OCI-M1 (cell line): ENCODE results near the gene IQCC.

ENCODE experiments used
- DNase-seq: peaks from one replicate; lab custom pipeline; 2025; lab: John Stamatoyannopoulos, UW

Gene IQCC

DNA sequence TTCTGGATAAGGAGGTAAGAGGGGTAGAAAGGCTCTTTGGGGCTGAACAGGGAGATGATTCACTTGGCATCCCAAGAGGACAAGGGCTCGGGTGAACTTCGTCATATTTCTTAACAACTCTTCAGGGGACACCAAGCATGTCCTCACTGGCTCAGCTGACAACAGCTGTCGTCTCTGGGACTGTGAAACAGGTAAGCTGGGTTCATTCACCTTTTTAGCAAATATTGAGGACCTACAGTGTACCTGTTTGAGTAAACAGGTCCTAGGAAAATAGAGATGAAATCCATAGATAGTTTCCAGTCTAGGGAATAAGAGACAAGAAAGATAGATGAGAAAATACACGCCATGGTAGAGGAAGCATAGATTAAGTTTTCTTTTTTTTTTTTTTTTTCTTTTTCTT is 18.8 kb downstream of the IQCC start:
- no peak for DNase-seq

DNA sequence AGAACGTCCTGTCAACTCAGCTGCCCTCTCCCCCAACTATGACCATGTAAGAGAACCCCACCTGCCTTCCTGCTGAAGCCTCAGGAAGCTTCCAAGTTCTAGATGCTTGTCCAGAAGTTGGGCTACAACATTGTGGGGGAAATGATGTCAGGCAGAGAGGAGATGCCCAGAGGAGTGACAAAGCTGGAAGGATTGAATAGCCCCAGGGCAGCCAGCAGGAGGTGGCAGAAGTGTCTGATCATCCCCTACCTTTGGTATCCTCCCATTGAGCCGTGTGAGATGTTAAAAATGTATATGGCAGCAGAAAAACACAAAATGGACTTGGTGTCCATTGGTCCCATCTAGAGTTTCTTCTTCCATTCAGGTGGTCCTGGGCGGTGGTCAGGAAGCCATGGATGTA is 23.3 kb downstream of the IQCC start:
- no peak for DNase-seq

DNA sequence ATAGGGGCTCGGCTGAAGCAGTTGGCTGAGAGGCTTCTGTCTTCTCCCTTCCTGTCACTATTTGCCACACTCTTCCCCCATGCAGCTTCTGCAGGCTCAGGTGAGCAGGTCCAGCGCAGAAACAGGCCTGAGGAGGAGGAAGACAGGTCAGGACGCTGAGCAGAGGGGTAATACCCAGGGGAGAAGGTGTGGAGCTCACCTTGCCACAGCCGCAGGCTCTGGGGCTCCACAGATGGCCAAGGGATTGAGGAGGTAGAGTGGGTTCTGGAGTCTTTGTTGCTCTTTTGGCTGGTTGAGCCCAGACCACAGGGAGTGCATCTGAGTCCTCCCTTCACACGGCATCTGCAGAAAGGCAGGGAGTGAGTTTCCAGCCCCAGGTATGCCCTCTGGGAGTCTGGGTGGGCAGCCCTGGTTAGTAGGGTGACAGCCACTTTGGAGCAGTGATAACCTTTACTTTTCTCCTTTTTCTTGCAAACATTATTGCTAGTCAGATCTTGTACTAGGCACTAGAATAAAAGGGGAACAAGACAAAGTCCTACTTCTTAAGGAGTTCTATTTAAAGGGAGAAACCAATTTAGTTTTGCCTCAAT is 26.5 kb downstream of the IQCC start:
- DNase-seq: no peak

DNA sequence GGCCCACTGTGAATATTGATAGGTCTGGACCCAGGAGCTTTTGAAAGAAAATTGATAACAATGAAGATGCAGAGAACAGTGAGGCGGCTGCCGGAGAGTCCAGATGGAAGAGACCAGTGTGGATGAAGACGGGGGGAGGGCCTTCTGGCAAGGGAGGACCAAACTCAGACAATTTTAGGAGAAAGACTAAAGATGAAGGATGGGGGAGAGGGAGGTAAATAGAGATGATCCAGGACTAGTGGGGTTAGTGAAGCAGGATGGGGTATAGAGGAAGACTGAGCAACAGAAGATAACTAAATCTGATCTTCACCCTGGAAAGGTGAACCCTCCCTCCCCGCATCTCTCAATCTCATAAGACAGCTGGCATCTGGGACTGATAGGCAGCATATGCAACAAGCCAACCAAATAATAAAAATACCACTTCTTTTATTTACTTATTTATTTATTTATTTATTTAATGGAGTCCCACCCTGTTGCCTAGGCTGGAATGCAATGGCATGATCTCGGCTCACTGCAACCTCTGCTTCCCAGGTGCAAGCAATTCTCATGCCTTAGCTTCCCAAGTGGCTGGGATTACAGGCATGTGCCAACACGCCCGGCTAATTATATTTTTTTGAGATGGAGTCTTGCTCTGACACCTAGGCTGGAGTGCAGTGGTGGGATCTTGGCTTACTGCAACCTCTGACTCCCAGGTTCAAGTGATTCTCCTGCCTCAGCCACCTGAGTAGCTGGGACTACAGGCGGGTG is 27.3 kb downstream of the IQCC start:
- no peak for DNase-seq

DNA sequence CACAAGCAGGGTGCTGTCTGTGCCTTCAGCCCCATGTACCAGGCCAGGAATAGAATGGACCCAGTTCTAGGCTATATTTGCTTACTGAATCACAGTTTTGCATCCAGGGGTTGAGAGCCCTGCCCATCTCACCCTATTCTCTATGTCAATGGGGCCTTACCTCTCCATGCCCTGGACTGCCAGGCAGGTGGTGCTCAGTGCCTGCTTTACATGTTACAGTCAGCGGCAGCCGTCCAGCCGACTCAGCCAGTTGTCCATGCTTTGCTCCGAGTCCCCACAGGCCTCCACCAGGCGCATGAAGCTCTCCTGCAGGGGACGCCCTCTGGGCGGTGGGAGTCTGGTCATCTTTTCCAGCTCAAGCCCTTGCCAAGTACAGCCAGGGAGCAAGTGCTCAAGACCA is 29.3 kb downstream of the IQCC start:
- no peak for DNase-seq

DNA sequence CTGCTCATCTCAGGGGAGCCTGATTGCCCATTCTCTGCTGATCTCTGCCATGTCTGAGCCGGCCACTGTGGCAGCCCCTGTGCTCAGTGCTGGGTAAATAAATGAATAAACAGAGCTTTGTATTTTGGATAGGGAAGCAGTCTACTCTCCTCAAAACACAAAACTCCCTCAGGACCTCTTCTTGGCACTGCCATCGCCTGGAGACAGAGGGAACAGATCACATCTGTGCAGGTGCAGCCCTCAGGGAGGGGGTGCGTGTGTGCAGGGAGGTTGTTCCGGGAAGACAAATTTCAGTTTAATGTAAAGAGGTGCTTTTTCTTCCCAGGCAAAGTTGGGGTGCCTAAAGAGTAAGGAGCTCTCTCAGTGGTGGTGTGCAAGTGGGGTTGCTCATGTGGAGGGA is 33.9 kb downstream of the IQCC start:
- no peak for DNase-seq

DNA sequence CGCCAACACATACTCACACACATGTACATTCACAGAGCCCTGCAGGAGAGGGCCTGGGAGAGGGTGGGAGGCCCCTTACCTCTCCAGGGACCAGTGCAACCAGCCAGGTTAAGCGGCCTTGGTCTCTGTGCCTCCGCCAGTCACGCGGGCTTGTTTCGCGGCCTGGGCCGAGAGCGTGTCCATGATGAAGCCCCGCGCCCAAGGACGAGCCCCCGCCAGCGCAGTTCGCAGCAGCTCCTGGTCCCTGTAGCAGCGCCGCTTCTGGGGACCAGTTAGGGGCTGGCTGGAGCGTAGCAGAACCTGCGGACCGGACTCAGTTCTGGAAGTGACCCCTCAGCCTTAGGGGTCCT is 34.3 kb downstream of the IQCC start:
- DNase-seq: no peak

DNA sequence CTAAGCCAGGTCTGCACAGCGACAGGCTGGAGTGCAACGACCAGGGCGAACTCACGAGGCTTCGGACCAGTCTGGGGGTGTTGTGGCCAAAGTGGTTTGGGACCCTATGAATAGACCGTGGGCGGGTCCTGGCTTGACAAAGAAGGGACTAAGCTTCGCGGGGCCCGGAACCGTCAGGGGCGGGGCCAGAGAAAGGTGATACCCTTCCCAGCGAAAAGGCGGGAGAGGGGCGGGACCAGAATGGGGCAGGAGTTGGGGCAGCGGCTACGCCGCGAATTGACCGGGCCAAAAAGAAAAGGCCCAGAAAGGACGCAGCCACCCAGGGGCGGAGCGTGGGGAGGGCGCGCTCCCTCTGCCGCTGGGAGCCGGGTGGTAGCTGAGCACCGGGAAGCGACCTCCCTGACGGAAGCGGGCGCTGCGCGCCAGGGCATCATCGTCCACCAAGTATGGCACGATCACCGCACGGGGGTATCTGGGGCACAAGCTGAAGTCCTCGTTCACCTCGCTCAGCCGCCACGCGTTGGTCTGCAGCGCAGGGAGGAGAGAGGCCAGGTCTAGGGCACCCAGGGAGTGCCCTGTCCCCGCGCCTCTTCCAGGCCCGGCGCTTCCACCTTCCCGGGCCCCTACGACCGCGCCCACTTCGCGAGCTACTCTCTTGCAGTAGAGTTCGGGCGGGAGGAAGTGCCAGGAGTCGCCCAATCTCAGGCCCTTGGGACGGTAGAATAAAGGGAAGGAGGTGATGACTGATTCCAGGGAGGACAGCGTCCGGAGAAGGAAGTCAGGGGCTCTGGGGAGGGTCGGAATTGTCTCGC is 34.9 kb downstream of the IQCC start:
- peak; percentile 71 for DNase-seq

DNA sequence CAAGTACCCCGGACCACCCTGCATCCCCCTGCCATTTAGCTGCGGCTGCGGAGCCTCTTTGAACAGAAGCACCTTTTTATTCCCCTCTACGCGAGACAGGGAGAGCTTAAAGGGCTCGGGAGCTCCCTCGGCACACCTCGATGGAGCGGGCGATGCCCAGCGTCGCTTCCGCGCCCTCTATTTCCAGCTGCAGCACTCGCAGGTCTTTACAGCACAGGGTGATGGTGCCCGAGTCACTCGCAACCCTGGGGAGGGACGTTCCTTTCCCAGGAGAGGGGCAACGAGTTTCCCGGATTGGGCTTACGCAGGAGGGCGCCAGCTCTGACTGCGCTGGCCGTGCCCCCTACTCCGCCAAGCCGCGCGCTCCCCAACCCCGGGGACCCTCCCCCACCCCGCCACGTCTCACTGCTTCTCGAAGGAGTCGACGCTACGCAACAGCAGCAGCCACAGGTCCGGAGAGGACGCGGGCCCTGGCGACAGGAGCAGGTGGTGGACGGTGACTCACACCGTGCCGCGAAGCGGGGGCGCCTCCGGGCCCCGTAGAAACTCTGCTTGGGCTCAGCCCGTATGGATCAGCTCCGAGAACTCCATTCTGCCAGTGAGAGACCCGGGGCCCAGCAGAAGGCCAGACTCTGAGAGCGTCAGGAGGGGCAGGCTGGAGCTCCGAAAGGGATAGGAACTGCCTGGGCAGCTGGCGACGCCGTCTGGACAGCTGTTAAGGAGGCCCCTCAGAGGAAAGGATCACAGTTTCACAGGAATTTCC is 35.7 kb downstream of the IQCC start:
- DNase-seq: peak; percentile 52

DNA sequence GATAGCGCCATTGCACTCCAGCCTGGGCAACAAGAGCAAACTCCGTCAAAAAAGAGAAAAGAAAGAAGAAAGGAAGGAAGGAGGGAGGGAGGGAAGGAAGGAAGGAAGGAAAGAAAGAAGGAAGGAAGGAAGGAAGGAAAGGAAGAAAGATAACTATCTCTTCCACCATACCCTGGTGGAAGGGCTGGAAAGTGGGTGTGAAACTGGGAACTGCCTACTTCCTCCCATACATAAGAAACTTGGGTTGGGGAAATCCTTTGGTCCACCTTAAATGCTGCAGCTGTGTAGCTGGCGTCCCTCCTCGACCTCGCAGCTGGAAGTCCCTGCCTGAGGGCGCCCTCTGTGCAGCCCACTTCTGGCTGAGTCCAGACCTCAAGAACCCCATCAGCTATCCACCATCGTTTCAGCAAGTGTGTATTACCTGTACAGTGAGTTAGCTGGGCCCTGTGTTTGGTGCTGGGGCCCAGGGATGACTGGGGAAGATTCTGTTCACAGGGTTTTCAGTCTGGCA is 36.9 kb downstream of the IQCC start:
- peak; percentile 33 for DNase-seq

DNA sequence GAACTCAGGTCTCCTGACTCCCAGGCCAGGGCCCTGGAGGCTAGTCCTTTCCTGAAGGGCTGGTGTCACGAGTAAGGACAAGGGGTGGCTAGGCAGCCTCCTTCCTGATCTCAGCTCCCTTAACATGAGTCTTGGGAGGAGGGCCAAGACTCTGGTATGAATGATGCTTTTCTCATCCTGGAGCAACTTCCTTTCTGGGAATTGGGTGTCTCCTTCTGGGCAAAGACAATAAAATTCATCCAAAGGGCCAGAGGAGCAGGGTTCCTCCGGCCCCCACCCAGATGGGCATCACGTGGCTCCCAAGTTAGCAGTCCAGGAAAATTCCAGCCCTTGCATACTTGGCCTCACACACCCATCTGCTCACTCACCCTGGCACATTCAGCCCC is 41.4 kb downstream of the IQCC start, which contains the start of gene FAM167B:
Gene FAM167B, plus strand, starts transcription at position 335 of the 386 bp plus-strand sequence. CDS start 200 bp downstream, outside the sequence.
- no peak for DNase-seq

DNA sequence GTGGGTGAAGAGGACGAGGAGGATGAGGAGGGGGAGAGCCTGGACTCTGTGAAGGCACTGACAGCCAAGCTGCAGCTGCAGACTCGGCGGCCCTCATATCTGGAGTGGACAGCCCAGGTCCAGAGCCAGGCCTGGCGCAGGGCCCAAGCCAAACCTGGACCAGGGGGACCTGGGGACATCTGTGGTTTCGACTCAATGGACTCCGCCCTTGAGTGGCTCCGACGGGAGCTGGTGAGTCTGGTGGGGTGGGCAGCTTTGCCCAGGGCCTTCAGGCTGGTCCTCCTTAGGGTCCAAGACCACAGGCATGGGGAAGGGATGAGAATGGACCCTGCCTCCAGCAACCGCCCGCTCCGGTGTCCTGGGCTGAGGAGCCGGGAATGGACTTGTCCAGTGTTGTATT is 42.0 kb downstream of the IQCC start:
- no peak for DNase-seq

DNA sequence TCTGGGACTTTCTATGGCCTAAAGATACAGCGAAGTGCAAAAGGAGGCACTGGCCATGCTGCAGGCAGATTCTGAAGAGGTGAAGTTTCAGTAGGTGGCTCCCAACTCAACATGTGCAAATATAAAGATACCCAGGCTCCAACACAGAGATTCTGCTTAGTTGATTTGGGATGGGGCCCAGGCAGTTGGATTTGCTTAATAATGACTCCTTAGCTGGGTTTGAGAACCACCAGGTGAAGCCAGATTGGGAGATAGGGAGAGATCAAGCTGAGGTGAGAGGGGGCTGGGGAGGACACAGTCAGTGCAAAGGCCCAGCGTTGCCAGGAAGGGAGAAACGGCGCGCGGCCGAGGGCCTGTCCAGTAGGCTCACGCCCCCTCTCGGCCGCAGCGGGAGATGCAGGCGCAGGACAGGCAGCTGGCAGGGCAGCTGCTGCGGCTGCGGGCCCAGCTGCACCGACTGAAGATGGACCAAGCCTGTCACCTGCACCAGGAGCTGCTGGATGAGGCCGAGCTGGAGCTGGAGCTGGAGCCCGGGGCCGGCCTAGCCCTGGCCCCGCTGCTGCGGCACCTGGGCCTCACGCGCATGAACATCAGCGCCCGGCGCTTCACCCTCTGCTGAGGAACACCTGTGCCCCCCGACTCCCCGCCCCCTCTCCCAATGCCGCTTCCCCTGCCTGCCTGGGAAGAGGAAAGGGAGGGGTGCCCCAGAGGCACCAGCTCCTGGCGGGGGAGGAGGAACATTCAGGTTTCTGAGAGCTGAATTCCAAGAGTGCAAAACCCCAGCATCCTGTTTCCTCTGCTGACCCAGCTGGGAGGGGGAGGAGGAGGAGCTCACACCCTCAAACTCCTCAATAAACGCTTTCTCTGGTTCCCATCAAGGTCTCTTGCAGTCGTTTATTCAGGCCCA is 42.8 kb downstream of the IQCC start:
- peak; percentile 73 for DNase-seq

DNA sequence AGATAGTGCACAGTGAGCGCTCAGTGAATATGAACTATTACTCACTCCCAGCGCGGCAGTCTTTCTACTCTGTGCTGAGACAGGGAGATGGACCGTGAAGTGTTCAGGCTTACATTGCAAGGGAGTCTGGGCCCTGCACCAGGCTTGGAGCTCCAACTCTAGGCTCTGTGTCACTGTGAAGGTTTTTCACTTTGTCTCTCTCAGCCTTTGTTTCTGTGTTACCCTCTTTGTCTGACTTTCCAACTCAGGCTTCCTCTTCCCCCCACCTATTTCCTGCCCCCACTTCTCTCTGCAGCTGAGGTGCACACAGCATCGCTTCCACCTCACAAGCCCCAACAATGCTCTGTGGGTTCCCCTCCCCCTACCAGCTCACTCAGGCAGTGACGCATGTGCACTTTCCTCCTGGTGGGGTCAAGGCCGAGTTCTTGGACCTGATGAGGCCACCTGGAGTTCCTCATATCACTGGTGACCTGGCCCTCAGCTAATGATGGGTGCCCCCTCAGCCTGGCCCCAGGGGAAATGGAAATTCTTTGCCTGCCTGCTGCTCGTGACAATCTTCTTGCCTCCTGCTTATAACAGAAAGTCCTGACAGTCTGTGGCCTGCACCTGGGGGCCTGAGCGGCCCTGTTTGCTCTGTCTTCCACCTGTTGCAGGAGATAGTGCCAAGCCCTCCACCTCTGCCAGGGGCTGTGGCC is 44.5 kb downstream of the IQCC start:
- no peak for DNase-seq

DNA sequence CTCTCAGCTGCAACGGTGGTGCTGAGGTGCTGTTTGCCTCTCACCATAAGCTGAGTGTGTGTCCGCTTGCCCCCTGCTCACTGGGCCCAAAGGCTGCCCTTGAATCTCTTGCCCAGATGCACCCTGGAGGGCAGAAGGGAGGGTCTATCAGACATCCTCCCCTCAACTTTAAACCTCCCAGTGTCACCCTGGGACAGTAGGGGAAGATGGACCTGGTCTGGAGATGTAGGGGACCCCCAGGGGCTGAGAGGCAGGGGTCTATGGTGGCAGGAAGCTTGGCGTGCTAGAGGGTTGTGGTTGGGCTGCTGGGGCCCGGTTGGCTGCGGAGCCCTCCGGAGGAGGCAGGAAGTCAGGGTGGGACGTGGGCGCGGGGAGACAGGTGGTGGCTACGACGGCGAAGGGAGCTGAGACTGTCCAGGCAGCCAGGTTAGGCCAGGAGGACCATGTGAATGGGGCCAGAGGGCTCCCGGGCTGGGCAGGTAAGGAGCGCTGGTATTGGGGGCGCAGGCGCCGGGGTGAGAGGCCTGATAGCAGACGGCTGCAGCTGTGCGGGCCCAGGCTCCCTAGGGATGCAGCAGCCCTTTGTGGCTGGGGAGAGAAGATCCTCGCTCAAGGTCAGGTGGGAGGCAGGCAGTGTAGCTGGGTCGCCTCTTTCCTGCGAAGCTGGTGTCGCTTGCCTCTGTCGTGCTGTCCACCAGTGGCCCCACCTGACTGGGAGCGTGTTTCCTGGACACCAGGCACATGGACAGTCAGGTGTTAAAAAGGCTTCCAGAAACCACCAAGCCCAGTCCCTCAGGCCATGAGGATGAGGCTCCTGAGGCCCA is 45.6 kb downstream of the IQCC start, which contains the start of gene LCK:
Gene LCK, plus strand, starts transcription at position 373 of the 824 bp plus-strand sequence. CDS start 23,065 bp downstream, outside the sequence.
- DNase-seq: no peak

DNA sequence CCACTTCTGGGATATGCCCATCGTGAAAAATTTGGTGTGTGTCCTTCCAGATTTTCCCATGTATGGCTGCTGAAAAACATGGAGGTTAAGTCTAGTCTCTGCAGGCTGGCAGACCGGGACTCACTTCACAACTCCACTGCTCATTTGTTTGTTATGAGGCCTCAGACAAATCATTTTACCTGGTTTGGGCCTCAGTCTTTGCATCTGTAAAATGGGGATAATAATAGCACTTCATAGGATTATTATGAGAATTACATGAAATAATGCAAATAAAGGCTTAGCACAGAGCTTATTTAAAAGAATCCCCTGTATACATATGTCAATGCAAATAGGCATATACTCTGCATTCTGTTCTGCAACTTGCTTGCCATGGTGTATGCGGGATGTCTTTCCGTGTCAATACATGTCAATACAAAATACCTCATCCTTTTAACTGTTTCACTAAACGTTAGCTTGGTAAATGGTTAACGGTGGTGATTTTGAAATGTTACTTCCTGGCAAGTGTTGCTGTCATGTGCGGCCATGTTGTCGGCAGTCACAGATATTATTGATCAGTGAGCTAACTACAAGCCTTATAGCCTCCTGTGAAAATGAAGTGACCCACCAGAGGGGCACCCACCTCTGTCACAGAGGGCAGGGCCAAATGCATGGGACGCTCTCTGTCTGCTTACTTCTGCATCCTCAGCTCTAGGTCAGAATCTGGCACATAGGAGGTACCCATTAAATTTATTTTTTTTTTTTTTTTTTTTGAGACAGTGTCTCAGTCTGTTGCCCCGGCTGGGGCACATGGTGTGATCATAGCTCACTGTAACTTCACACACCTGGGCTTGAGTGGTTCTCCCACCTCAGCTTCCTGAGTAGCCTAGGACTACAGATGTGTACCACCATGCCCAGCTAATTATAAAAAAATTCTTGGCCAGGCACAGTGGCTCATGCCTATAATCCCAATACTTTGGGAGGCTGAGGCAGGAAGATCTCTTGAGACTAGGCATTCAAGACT is 49.9 kb downstream of the IQCC start:
- DNase-seq: no peak

DNA sequence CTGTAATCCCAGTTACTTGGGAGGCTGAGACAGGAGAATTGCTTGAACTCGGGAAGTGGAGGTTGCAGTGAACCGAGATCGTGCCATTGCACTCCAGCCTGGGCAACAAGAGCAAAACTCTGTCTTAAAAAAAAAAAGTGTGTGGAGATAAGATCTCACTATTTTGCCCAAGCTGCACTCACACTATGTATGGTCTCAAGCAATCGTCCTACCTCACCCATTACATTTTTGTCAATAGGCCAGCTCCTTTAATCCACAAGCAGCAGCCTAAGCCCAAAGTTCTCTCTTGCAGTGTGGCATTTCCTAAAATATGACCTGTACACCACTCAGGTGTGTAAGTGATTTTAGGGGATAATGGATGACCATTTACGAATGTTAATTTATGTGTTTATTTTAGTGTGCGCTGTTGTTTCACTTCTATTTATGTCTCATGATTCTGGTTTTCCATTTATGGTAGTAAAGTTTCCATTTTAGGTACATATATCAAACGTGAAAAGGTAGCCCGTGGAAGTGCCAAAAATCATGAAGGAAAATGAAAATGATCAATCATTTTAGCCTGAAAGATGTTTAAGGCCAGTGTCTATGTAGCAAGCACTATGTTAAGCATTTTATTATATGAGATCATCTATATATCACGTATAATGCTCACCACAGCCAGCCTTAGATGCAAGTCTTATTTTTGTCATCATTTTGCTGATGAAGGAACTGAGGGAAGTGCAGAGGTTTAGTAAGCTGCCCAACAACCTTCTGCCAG is 51.2 kb downstream of the IQCC start:
- DNase-seq: no peak

DNA sequence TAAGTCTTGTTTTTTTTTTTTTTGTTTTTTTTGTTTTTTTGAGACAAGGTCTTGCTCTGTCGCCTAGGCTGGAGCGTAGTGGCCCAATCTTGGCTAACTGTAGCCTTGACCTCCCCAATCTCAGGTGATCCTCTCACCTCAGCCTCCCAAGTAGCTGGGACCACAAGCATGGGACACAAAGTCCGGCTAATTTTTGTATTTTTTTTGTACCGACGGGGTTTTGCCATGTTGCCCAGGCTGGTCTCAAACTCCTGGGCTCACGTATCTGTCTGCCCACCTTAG is 51.7 kb downstream of the IQCC start:
- DNase-seq: no peak
